Parathyroid adenoma (tissue), 2 donors: Measurements from ENCODE around the gene MAP3K4.

Source experiments
- H2AFZ ChIP-seq: fragments of 300-600 bp; sonication (generic); one replicate; pipeline ENCODE4 v1.7.0; 2017; ENCODE audit warnings: antibody characterized with exemption, mild to moderate bottlenecking
- H3K27ac ChIP-seq: fragments of 300-600 bp; sonication (generic); one replicate; pipeline ENCODE4 v1.7.0; 2017
- H3K27me3 ChIP-seq: fragments of 300-600 bp; sonication (generic); one replicate; pipeline ENCODE4 v1.7.0; 2017; ENCODE audit warnings: low read length; ENCODE audit not compliant: control insufficient read depth, insufficient read depth
- H3K36me3 ChIP-seq: fragments of 300-600 bp; sonication (generic); one replicate; pipeline ENCODE4 v1.7.0; 2017; ENCODE audit warnings: low read length; ENCODE audit not compliant: control insufficient read depth, insufficient read depth
- H3K4me1 ChIP-seq: fragments of 300-600 bp; sonication (generic); one replicate; pipeline ENCODE4 v1.7.0; 2017; ENCODE audit warnings: control low read depth
- H3K4me2 ChIP-seq: fragments of 300-600 bp; sonication (generic); one replicate; pipeline ENCODE4 v1.7.0; 2017; ENCODE audit warnings: low read length
- H3K4me3 ChIP-seq: fragments of 300-600 bp; sonication (generic); one replicate; pipeline ENCODE4 v1.7.0; 2017; ENCODE audit warnings: low read depth, low read length
- H3K79me2 ChIP-seq: fragments of 300-600 bp; sonication (generic); one replicate; pipeline ENCODE4 v1.7.0; 2017; ENCODE audit warnings: control low read depth
- H3K9ac ChIP-seq: fragments of 300-600 bp; sonication (generic); one replicate; pipeline ENCODE4 v1.7.0; 2017; ENCODE audit warnings: mild to moderate bottlenecking
- H3K9me3 ChIP-seq: fragments of 300-600 bp; sonication (generic); one replicate; pipeline ENCODE4 v1.7.0; 2017; ENCODE audit warnings: low read length; ENCODE audit not compliant: control insufficient read depth
- TF ChIP-seq, protein P1 (sequence below): fragments of 300-600 bp; sonication (generic); IDR thresholded peaks from one replicate; pipeline ENCODE4 v1.7.0; 2017; ENCODE audit warnings: antibody characterized with exemption, mild to moderate bottlenecking
- donor health status: primary hyperparathyroidism.

MAP3K4 gene

DNA sequence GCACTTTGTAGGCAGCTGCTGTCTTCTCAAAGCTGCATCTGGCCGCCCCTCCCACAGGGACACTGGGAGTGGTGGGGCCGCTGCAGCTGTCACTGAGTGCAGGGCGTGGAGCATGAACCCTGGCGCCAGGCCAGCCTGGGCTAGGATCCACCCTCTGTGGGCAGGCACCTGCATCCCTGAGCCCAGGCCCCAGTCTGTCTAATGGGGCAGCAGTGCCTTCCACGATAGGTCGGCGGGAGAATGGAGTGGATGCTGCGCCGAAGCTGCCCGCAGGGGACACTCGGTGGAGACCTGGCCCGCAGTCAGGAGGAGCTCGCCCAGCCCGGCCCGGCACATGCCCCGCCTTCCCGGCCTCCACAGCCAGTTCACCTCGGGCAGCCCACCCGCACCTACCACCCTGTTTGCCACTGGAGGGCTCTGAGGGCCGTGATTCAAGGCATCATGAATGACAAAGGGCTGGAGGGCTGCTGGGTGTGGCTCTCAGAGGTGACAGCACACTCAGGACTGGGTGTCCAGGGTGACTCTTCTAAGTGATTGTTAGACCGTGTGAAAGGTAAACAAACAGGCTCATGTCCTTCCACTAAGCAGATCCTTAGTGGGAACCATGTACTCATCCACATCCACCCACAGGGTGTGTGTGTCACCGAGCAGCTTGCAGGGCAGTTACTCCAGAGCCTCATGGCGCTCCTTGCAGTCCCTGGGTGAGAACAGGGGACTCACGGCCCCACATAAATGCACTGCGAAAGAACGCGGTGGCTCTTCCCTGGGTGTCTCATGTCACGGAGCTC, 148.4 kb downstream of the MAP3K4 start:
- Histone ChIP-seq H2AFZ (no peak overlapping the region), H3K27me3 (no peaks in the 10 kb centered on the region), H3K4me3 (no peak overlapping the region), H3K79me2 (no peaks in the 10 kb centered on the region), H3K4me2 (no peak overlapping the region), H3K9ac (no peak overlapping the region), H3K4me1 (no peaks in the 10 kb centered on the region), H3K36me3 (no peaks in the 10 kb centered on the region), H3K9me3 (no peaks in the 10 kb centered on the region), H3K27ac (no peak overlapping the region)
- TF ChIP-seq, protein P1, sequence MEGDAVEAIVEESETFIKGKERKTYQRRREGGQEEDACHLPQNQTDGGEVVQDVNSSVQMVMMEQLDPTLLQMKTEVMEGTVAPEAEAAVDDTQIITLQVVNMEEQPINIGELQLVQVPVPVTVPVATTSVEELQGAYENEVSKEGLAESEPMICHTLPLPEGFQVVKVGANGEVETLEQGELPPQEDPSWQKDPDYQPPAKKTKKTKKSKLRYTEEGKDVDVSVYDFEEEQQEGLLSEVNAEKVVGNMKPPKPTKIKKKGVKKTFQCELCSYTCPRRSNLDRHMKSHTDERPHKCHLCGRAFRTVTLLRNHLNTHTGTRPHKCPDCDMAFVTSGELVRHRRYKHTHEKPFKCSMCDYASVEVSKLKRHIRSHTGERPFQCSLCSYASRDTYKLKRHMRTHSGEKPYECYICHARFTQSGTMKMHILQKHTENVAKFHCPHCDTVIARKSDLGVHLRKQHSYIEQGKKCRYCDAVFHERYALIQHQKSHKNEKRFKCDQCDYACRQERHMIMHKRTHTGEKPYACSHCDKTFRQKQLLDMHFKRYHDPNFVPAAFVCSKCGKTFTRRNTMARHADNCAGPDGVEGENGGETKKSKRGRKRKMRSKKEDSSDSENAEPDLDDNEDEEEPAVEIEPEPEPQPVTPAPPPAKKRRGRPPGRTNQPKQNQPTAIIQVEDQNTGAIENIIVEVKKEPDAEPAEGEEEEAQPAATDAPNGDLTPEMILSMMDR, result no peak

GRCh38 chr6:161140554-161140875, 148.9 kb downstream of the MAP3K4 start:
- Histone ChIP-seq H2AFZ (no peak overlapping the region), H3K9ac (no peak overlapping the region), H3K4me3 (no peak overlapping the region), H3K4me2 (no peak overlapping the region), H3K4me1 (no peaks in the 10 kb centered on the region), H3K9me3 (no peaks in the 10 kb centered on the region), H3K27ac (no peak overlapping the region), H3K27me3 (no peaks in the 10 kb centered on the region), H3K79me2 (no peaks in the 10 kb centered on the region), H3K36me3 (no peaks in the 10 kb centered on the region)
- TF ChIP-seq, protein P1, result no peak

- no peaks in the 10 kb centered on the region for H3K27me3 ChIP-seq
- H3K9me3 ChIP-seq, result no peaks in the 10 kb centered on the region
- H3K4me2 ChIP-seq, result no peak overlapping the region
- H3K4me1 ChIP-seq, result no peaks in the 10 kb centered on the region
- H3K4me3 ChIP-seq, result no peak overlapping the region
- TF ChIP-seq, protein P1, result no peak
- H3K36me3 ChIP-seq, result no peaks in the 10 kb centered on the region
- H3K79me2 ChIP-seq, result no peaks in the 10 kb centered on the region
- H2AFZ ChIP-seq, result no peak overlapping the region
- no peak overlapping the region for H3K27ac ChIP-seq
- no peak overlapping the region for H3K9ac ChIP-seq
Measured at GRCh38 chr6:161141173-161141572, 149.6 kb downstream of the MAP3K4 start.

DNA sequence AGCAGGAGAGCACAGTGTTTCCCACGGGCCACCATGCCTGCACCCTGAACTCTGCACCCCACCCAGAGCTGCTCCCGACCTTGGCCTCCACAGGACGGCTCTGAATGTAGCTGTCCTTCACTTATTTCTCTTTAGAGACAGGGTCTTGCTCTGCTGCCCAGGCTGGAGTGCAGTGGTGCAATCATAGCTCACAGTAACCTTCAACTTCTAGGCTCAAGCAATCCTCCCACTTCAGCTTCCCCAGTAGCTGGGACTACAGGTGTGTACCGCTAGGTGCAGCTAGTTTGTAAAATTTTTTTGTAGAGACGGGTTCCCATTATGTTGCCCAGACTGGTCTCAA, 151.4 kb downstream of the MAP3K4 start:
- Histone ChIP-seq H3K4me2 (no peak overlapping the region), H3K79me2 (no peaks in the 10 kb centered on the region), H3K9me3 (no peaks in the 10 kb centered on the region), H3K27ac (no peak overlapping the region), H3K36me3 (no peaks in the 10 kb centered on the region), H3K9ac (no peak overlapping the region), H3K4me1 (no peaks in the 10 kb centered on the region), H3K4me3 (no peak overlapping the region), H2AFZ (no peak overlapping the region), H3K27me3 (no peaks in the 10 kb centered on the region)
- TF ChIP-seq, protein P1, result no peak
